Inflammatory macrophage (primary cell): ENCODE results near the gene PRICKLE4.
"Not testable (repeated sequence)": the region's sequence is repeated elsewhere in the genome, so short reads cannot be mapped to it uniquely, and the experiment has no call there.

ENCODE experiments used
- DNase-seq, 2 donors: peaks; one replicate each; pipeline ENCODE4 v3.0.0-alpha.2; 2020 to 2022

Gene PRICKLE4

DNA sequence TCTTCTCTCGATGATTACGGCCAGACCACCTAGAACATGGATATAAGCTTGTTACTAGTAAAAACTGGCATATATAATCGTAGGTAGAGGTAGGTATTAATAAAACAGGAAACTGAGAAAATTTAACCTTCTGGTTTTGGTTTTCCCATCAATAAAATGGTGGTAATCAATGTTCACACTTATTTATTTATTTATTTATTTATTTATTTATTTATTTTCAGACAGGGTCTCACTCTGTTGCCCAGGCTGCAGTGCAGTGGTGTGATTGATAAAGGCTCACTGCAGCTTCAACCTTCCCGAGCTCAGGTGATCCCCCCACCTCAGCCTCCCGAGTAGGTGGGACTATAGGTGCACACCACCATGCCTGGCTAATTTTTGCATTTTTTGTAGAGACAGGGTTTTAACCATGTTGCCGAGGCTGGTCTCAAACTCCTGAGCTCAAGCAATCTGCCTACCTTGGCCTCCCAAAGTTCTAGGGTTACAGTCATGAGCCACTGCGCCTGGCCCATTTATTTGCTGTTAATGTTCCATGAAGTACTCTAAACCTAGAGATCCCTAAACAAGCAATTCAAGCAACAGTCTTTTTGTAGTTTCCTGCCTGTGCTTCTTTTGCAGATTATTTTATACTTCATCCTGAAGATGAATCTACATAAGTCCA lies 18.4 kb downstream of the PRICKLE4 start:
- no peak for DNase-seq

DNA sequence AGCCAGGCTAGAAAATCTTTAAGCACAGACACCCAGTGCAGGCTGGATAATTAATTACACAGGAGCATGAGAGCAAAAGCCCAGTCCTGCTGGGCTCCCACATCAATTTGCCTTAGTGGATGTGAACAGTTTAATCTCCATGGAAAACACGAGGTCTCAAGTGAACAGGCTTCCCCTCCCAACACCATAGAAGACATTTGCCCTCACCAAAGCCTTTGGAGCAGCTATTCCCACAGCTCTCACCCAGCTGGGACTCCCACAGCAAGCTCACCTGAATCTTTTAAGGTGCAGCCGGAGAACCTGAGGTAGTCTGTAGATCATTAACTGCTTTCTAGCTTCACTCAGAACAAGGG lies 19.0 kb downstream of the PRICKLE4 start:
- DNase-seq: no peak

DNA sequence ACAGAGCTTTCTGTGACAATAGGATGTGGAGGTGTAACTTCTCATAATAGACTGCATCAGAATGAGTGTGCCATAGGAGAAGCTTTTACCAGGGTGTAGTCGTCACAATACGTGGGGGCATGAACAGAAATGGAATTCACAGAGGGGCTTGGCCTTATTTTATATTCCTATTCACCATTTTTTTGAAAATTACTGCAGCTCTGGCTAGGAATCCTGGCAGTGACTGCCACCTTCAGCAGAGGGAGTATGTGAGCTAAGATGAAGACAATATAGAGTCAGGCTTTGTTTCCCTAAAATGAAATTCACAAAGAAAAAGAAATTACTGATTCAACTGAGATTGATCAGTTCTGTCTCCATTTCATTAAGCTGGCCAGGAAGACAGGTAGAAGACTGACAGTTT lies 20.8 kb downstream of the PRICKLE4 start:
- peak; percentile 17 to 25 for DNase-seq

DNA sequence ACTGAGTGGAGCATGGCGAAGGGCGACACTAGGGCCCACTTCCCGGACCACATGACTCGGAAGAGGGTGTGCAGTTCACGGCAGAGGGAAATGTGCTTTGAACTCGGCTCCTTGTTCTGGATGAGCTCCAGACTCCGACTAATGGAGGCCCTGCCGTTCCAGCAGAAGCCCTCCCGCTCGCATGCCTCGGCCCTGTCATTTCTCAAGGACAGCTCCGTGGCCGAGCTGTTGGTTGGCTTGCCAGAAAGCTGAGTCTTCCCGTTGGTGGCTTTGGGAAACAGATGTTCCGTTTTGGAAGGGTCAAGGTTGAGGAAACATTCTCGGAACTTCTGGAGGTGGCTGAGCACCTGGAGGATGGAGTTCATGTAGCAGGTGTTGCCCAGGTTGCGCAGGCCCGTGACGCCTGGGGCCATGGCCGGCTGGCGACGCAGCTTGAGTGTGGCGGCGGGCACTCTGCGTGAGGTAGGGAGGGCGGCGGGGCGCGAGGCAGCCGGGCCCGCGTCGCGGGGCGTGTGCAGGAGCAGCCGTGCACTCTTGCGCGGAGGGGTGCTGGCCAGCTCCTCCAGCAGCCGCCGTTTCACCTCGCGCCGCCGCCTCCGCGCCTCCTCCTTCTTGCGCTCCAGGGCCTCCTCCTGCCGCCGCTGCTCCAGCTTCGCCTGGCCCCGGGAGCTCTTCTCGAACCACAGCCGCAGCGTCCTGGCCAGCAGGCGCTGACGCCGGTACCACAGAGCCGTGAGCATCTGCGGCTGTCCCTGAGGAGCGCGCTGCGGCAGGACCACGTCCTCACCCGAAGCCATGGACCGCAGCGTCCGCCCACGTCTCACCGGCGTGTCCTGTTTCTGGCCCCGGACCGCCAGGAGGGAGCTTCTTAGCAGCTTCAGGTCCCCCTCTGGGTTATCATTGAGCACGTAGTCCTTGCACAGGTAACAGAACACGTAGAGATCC lies 25.5 kb downstream of the PRICKLE4 start:
- no peak for DNase-seq

DNA sequence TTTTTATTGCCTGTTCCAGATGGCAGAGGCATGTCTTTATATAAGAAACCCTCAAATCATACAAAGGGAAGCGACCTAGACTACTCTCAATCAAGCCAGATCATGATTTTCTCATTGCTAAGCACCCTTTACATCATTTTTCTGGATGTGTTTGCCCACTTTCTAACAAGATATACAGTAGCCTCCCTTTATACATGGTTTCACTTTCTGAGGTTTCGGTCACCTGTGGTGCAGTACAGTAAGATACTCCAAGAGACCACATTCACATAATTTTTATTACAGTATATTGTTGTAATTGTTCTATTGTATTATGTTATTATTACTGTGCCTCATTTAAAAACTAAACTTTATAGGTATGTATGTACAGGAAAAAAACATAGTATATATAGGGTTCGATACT lies 30.5 kb downstream of the PRICKLE4 start:
- DNase-seq: no peak

- DNase-seq: not testable (repeated sequence)
These were observed 31.4 kb downstream of the PRICKLE4 start for GRCh38 chr6:41811946-41812345.

GRCh38 chr6:41813469-41813868 lies 32.9 kb downstream of the PRICKLE4 start:
- no peak for DNase-seq

DNA sequence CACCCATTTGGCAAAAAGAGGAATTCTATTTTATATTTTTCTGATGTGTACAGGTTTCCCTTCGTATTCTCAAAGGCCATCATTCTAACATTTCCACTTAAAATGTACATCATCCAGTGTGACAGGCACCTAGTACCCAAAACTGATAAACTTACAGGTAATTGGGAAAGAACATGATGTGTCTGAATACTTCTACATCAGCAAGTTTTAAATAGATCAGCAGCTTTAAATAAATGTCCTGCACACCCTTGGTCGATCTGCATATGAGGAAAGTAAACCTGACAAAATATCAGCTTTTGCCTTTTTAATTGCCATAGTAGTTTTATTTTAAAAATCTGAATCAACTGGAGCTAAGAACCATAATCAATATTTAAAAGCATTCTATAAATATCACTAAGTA lies 33.4 kb downstream of the PRICKLE4 start:
- DNase-seq: no peak

- no peak for DNase-seq
These were observed 34.0 kb downstream of the PRICKLE4 start for GRCh38 chr6:41814629-41815028.

- no peak for DNase-seq
These were observed 35.0 kb downstream of the PRICKLE4 start for GRCh38 chr6:41815587-41815986.

- peak; percentile 50 to 78 for DNase-seq
These were observed 37.9 kb downstream of the PRICKLE4 start for GRCh38 chr6:41818271-41819054.

- peak; percentile 75 to 77 for DNase-seq
These were observed 40.7 kb downstream of the PRICKLE4 start for GRCh38 chr6:41821266-41821665.

DNA sequence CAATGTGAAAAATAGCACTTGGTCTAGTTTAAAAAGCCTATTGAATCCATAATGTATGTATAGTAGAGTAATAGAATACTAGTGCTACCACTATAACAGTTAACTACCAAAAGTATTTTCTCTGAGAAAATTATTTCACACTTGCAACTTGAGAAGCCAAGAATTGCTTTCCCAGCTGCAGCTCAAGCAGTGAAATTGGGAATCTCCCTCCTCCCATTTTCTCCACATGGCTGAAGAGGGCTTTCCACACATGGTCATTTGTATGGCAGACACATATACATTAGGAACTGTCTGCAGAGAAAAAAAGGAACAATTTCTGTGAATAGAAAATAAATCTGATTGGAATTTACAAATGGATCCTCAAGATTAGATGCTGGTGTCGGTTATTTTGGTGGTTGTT lies 41.4 kb downstream of the PRICKLE4 start:
- DNase-seq: no peak

- no peak for DNase-seq
These were observed 42.6 kb downstream of the PRICKLE4 start for GRCh38 chr6:41823178-41823577.

DNA sequence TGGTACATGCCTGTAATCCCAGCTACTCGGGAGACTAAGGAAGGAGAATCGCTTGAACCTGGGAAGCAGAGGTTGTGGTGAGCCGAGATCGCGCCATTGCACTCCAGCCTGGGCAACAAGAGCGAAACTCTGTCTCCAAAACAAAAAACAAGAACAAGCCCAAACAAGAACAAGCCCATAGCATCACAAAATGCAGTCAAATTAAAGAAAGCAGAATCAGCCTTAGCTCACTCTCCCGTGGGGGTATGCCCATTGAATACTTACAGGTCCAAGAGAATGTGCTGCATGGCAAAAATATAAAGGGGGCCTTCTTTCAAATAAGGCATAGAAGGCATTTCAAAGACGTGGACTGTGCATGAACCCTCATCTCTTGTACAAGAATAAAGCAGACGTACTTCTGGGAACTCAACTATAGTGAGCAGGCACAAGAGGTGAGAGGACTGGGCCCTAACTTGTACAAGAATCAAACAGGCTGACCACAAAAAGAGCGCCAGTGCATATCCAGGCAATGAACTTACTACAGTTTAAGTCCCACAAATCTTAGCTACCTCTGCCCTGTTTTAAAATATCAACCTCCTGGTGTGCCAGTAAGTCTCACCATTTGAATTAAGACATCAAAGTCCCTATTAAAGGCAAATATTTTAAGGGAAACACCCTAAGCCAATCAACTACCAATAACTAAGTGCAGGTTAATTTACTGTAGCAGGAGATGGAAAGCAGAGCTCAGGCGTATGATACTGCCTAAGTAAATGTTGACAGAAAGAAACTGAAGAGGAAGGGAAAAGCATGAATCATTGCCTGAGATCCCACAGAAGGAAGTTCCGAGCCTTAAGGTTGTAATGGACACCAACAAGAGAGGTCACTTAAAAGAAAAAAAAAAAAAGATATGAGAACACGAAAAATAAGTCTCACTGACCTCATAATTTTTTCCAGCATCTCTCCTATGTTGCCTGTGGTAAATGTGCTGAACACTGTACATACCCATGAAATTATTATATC lies 44.3 kb downstream of the PRICKLE4 start:
- peak; percentile 59 to 69 for DNase-seq

DNA sequence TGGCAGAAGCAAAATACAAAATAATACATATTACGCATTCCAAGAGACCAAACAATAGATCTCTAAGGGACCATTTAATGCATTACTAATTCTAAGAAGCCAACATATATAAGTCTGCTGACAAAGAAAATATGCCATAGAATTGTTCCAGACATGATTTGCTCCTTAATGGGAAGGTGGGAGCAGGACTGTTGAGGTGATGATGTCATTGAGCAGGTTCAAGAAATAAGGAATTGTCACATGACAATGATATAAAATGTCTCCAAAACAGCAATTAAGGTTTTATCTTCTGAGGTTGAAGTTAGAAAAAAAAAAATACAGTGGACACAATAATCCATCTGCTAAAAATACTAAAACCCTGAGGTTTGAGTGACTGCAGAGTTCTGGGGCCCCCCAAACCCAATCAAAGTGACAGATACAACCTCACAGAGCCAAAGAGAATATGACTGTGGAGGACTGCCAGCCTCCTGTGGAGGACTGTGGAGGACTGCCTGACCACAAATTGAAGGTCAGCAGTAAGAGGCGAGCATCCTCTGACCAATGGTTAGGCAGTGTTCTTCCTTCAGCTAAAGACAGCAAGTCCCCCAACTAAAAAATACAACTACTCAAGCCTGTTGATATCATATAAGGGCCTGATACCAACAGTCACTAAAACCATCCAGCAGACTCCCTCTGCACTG lies 45.9 kb downstream of the PRICKLE4 start:
- no peak for DNase-seq

GRCh38 chr6:41832263-41832662 lies 51.7 kb downstream of the PRICKLE4 start:
- DNase-seq: no peak

DNA sequence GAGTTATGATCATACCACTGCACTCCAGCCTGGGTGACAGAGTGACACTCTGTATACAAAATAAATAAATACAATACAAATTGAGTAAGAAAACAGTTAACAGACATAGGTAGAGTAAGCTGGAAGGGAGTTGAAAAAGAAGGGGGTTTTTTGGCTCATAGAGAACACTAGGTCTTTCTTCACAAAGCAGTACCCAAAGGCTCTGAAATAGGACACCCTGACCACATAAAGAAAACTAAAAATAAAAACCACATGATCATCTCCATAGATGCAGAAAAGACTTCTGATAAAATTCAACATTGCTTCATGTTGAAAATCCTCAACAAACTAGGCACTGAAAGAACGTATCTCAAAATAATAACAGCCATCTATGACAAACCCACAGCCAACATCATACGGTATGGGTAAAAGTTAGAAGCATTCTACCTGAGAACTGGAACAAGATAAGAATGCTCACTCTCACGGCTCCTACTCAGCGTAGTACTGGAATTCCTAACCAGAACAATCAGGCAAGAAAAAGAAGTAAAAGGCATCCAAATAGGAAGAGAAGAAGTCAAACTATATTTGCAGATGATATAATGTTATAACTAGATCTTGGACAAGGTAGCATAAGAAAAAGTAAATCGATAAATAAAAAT lies 55.6 kb downstream of the PRICKLE4 start:
- no peak for DNase-seq

DNA sequence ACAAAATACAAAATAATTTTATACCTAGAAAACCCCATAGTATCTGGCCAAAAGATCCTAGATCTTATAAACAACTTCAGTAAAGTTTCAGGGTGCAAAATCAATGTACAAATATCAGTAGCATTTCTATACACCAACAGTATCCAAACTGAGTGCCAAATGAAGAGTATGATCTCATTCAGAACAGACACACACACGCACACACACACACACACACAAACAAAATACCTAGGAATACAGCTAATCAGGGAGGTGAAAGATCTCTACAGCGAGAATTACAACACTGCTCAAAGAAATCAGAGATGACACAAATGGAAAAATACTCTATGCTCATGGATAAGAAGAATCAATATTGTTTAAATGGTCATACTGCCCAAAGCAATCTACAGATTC lies 56.1 kb downstream of the PRICKLE4 start:
- no peak for DNase-seq
